Suprapubic skin (tissue), 3 donors: Measurements from ENCODE around the gene AGPS.

Experiments
- CTCF ChIP-seq, 2 donors: fragments of 200-600 bp in 1 of 2; fragments of 450-650 bp in 1 of 2; sonication (generic) in 1 of 2; IDR thresholded peaks; one replicate each; pipeline ENCODE4 v1.5.1; 2016 to 2019; ENCODE audit warnings: antibody characterized with exemption in 2 of 2, mild to moderate bottlenecking in 1 of 2, moderate library complexity in 1 of 2
- EP300 ChIP-seq: sonication (generic); formaldehyde crosslinking; IDR thresholded peaks from one replicate; pipeline ENCODE4 v1.6.1; 2017; ENCODE audit warnings: antibody characterized with exemption
- POLR2A ChIP-seq, 2 donors: fragments of 450-650 bp; IDR thresholded peaks; one replicate each; pipeline ENCODE4 v1.6.1; 2017; ENCODE audit warnings: antibody characterized with exemption in 2 of 2, mild to moderate bottlenecking in 2 of 2, moderate library complexity in 2 of 2

GRCh38 chr2:177465400-177466138, 73.0 kb downstream of the AGPS start:
- TF ChIP-seq POLR2A (IDR thresholded peaks at IDR 0.05) (no peak), CTCF (IDR thresholded peaks at IDR 0.05) (no peak), EP300 (no peak)
